ENCODE data around the gene MASP1. TPM values are rescaled to one million over a fixed set of nuclear protein-coding genes. Genes with fewer than 3 reads are reported as not detected.

MASP1 gene
- total and polyA plus RNA-seq, 11 donors: 84.1 to 245 (median 154) TPM

DNA sequence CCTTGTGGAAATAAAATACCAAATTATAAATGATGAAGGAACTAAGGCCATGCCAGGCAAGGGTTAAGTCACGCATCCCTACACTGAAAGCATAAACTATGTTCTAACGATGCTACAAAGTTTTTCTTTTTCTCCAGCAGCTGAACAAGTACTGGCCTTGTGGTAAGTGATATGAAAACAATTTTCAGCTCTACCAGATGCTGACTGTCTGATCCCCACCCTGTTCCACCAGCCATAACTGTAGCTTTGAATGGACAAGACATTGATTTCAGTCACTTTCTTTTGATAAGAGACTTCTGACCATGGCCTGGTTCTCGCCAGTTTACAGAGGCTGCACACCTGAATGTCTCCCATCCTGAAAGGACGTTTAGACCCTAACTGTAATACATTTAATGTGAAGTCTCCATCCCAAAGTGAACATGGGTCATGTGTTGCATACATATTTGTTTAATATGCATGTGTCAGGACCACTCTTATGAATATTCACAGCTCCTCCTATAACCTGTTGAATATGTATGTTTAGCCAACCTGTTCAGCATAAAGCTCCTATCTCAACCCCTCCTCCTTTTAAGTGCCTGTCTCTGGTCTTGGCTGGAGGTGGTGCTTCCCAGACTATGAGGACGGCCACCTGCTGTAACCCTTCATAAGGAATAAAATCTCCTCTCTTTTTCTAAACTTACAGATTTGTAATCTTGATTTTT lies 33.4 kb downstream of the MASP1 start:
- Histone ChIP-seq H3K9me3 (no peaks in the 10 kb centered on the region), H3K36me3 (peaks cover 0 to 83% (median 37%) of the 10 kb centered on the region in 9 donors), H3K4me3 (no peak overlapping the region), H3K27ac (no peak overlapping the region), H3K27me3 (no peaks in the 10 kb centered on the region), H3K4me1 (peaks cover 0 to 23% (median 4%) of the 10 kb centered on the region in 12 donors)
- DNase-seq (no peak), ATAC-seq (no peak)
- no peak for TF ChIP-seq POLR2A (IDR thresholded peaks at IDR 0.05)
- TF ChIP-seq, protein P1, sequence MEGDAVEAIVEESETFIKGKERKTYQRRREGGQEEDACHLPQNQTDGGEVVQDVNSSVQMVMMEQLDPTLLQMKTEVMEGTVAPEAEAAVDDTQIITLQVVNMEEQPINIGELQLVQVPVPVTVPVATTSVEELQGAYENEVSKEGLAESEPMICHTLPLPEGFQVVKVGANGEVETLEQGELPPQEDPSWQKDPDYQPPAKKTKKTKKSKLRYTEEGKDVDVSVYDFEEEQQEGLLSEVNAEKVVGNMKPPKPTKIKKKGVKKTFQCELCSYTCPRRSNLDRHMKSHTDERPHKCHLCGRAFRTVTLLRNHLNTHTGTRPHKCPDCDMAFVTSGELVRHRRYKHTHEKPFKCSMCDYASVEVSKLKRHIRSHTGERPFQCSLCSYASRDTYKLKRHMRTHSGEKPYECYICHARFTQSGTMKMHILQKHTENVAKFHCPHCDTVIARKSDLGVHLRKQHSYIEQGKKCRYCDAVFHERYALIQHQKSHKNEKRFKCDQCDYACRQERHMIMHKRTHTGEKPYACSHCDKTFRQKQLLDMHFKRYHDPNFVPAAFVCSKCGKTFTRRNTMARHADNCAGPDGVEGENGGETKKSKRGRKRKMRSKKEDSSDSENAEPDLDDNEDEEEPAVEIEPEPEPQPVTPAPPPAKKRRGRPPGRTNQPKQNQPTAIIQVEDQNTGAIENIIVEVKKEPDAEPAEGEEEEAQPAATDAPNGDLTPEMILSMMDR (IDR thresholded peaks at IDR 0.05): no peak
- intact Hi-C loops (cut with DNase I): loop anchor here in 1 of 10 donors (5.0 kb wide), 1 partner anchor 34 kb away; the partner anchor contains the start of gene MASP1
- WGBS, 4 donors: 52 to 75% (median 68%) methylated on average over 5 of the region's 5 CpGs

DNA sequence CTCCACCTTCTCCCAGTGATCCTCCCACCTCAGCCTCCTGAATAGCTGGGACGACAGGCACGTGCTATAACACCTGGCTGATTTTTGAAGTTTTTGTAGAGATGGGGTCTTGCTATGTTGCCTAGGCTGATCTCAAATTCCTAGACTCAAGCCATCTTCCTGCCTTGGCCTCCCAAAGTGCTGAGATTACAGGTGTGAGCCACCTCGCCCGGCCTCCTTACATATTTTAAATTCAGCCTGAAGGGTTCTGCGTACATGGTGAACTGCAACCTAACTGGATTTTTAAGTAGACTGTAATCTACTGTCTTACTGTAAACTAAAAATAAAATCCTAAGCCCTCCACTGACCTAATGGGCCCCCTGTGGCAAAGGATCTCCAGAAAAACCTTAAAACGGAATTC lies 34.1 kb downstream of the MASP1 start:
- no peak for ATAC-seq
- H3K36me3 ChIP-seq: peaks cover 0 to 89% (median 41%) of the 10 kb centered on the region in 9 donors

DNA sequence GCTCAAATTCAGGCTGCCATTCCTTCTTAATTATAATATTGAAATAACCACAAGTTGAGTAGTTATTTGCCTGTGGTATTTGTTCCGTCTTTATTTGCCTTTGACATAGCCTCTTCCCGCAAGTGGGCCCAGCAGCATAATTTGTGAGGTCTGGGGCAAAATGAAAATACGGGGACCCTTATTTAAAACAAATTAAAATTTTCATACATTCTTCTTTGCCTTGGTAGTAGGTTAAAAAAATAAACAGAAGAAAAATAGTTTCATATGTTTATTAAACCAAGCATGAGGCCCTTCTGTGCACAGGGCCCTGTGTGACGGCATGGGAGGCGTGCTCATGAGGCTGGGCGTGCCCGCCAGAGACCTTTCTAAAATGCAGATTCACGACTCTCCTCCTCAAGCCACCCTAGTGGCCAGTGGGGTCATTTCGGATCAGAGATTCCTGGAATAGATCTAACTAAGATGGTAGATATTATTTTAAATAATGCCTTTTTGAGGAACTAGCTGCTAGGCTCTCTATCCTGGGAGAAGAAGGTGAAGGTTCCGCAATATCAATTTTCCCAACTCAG lies 35.4 kb downstream of the MASP1 start:
- DNase-seq (no peak), ATAC-seq (no peak)
- Histone ChIP-seq H3K27me3 (no peaks in the 10 kb centered on the region), H3K9me3 (no peaks in the 10 kb centered on the region), H3K4me3 (no peak overlapping the region), H3K36me3 (peaks cover 0 to 91% (median 45%) of the 10 kb centered on the region in 9 donors), H3K27ac (no peak overlapping the region), H3K4me1 (peaks cover 0 to 14% (median 0%) of the 10 kb centered on the region in 12 donors)
- WGBS, 4 donors: 85 to 96% (median 94%) methylated on average over 10 of the region's 10 CpGs
- intact Hi-C loops (cut with DNase I): loop anchor here in 1 of 10 donors (5.0 kb wide), 1 partner anchor 36 kb away; the partner anchor contains the start of gene MASP1
- TF ChIP-seq POLR2A (IDR thresholded peaks at IDR 0.05): no peak
- TF ChIP-seq, protein P1 (IDR thresholded peaks at IDR 0.05): no peak

More for the DNA sequence above, 34.1 kb downstream of the MASP1 start:
- peaks cover 0 to 17% (median 0%) of the 10 kb centered on the region in 12 donors for H3K4me1 ChIP-seq
- intact Hi-C loops (cut with DNase I): loop anchor here in 1 of 10 donors (5.0 kb wide), 1 partner anchor 35 kb away; the partner anchor contains the start of gene MASP1
- TF ChIP-seq, protein P1 (IDR thresholded peaks at IDR 0.05): no peak
- TF ChIP-seq POLR2A (IDR thresholded peaks at IDR 0.05): no peak
- no peak for DNase-seq
- no peak overlapping the region for H3K27ac ChIP-seq
- no peak overlapping the region for H3K4me3 ChIP-seq
- no peaks in the 10 kb centered on the region for H3K9me3 ChIP-seq
- H3K27me3 ChIP-seq: no peaks in the 10 kb centered on the region
- 92 to 96% (median 96%) methylated on average over 6 of the region's 6 CpGs for WGBS, 4 donors

DNA sequence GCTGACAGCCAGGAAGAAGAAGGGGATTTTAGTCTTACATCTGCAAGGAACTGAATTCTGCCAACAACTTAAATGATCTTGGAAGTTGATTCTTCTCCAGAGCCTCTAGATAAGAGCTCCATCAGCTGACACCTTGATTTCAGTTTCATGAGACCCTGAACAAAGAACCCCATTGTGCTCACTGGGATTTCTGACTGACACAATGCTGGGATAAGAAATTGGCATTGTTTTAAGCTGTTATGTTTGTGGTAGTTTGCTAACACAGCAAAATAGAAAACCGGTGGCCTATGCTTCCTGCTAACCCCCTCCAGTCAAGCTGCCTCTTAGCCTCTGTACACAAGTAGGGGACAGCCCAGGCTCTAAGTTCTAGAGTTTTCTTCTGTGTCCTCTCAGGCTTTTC lies 36.2 kb downstream of the MASP1 start:
- H3K4me3 ChIP-seq: no peak overlapping the region
- H3K27me3 ChIP-seq: no peaks in the 10 kb centered on the region
- intact Hi-C loops (cut with DNase I): loop anchor here in 1 of 10 donors (5.0 kb wide), 1 partner anchor 37 kb away; the partner anchor contains the start of gene MASP1
- H3K9me3 ChIP-seq: no peaks in the 10 kb centered on the region
- WGBS, 4 donors: 32 to 39% (median 33%) methylated on average over 1 of the region's 1 CpG
- no peak for DNase-seq
- no peak overlapping the region for H3K27ac ChIP-seq
- TF ChIP-seq POLR2A (IDR thresholded peaks at IDR 0.05): no peak
- TF ChIP-seq, protein P1 (IDR thresholded peaks at IDR 0.05): no peak
- H3K4me1 ChIP-seq: peaks cover 0 to 14% (median 0%) of the 10 kb centered on the region in 12 donors
- ATAC-seq: no peak
- H3K36me3 ChIP-seq: peaks cover 0 to 91% (median 38%) of the 10 kb centered on the region in 9 donors
